ENCODE results near the gene SELENON. TPM values are rescaled to one million over a fixed set of nuclear protein-coding genes. Genes with fewer than 3 reads are reported as not detected.

Gene SELENON
- total RNA-seq, 4 donors from 2014 or later = 19.7 to 34.5 (median 24.5) TPM

GRCh38 chr1:25816112-25816718 lies 16.2 kb downstream of the SELENON start:
- no peak for TF ChIP-seq POLR2A (IDR thresholded peaks at IDR 0.05)
- no peak for TF ChIP-seq CTCF (IDR thresholded peaks at IDR 0.05)
- no peaks in the 10 kb centered on the region for H3K27me3 ChIP-seq
- H3K27ac ChIP-seq = peak overlapping the region in 2 of 4 donors; percentile 65 to 97
- no peak overlapping the region for H3K4me3 ChIP-seq
- DNase-seq = no peak
- H3K36me3 ChIP-seq = peaks cover 0 to 57% (median 24%) of the 10 kb centered on the region in 3 donors
- no peaks in the 10 kb centered on the region for H3K9me3 ChIP-seq
- 84 to 87% methylated on average over 8 to 12 of the region's 15 CpGs for WGBS, 2 donors
- peaks cover 19 to 42% (median 20%) of the 10 kb centered on the region in 3 donors for H3K4me1 ChIP-seq
- intact Hi-C loops (cut with DNase I) = no loop called here

GRCh38 chr1:25817840-25818501 lies 18.0 kb downstream of the SELENON start:
- H3K4me1 ChIP-seq = peaks cover 22 to 57% (median 29%) of the 10 kb centered on the region in 3 donors
- peak overlapping the region; percentile 95 to 97 (median 96) for H3K27ac ChIP-seq
- H3K4me3 ChIP-seq = no peak overlapping the region
- intact Hi-C loops (cut with DNase I) = no loop called here
- H3K36me3 ChIP-seq = peaks cover 0 to 39% (median 18%) of the 10 kb centered on the region in 3 donors
- WGBS, 2 donors = 28 to 56% methylated on average over 4 to 5 of the region's 8 CpGs
- no peaks in the 10 kb centered on the region for H3K27me3 ChIP-seq
- TF ChIP-seq CTCF (IDR thresholded peaks at IDR 0.05) (peak in 3 of 6 experiments; percentile 16 to 40 (median 28)), POLR2A (IDR thresholded peaks at IDR 0.05) (no peak)
- H3K9me3 ChIP-seq = no peaks in the 10 kb centered on the region
- no peak for DNase-seq

- 38 to 39% methylated on average over 4 to 6 of the region's 6 CpGs for WGBS, 2 donors
- Histone ChIP-seq H3K36me3 (peaks cover 0 to 39% (median 16%) of the 10 kb centered on the region in 3 donors), H3K4me1 (peaks cover 22 to 62% (median 29%) of the 10 kb centered on the region in 3 donors), H3K27ac (peak overlapping the region; percentile 95 to 97 (median 96)), H3K9me3 (no peaks in the 10 kb centered on the region), H3K27me3 (no peaks in the 10 kb centered on the region), H3K4me3 (peak overlapping the region in 3 of 4 donors; percentile 65 to 100 (median 93))
- no peak for DNase-seq
- TF ChIP-seq CTCF (IDR thresholded peaks at IDR 0.05) (no peak), POLR2A (IDR thresholded peaks at IDR 0.05) (no peak)
- intact Hi-C loops (cut with DNase I) = no loop called here
Observed at GRCh38 chr1:25818569-25818968, 18.6 kb downstream of the SELENON start.

- Histone ChIP-seq H3K36me3 (peaks cover 0 to 33% (median 7%) of the 10 kb centered on the region in 3 donors), H3K4me3 (peak within 1 kb of the TSS; percentile 65 to 100 (median 90)), H3K27me3 (no peaks in the 10 kb centered on the region), H3K27ac (peak within 1 kb of the TSS; percentile 95 to 97 (median 96)), H3K4me1 (peaks cover 22 to 69% (median 29%) of the 10 kb centered on the region in 3 donors), H3K9me3 (no peaks in the 10 kb centered on the region)
- DNase-seq = peak; percentile 46
- 1 to 2% methylated on average over 15 to 35 of the region's 64 CpGs for WGBS, 2 donors
- TF ChIP-seq POLR2A (IDR thresholded peaks at IDR 0.05) (peak in 3 of 4 donors; percentile 82 to 98 (median 90)), CTCF (IDR thresholded peaks at IDR 0.05) (peak in 1 of 6 experiments; percentile 28)
- intact Hi-C loops (cut with DNase I) = loop anchor here (10.0 kb wide), 1 partner anchor 175 kb away; the partner anchor contains the start of gene PAFAH2
Observed at GRCh38 chr1:25819491-25820246, 19.7 kb downstream of the SELENON start, which contains the start of gene MTFR1L. Gene MTFR1L, plus strand, starts transcription at chr1:25819954. Its CDS starts 3,151 bp downstream, at chr1:25823105.
